DND-41 (cell line): ENCODE data around the gene PEAK1.

ENCODE experiments used
- CTCF ChIP-seq: IDR thresholded peaks from 2 replicates; pipeline ENCODE4 v1.5.1; 2012; ENCODE audit warnings: borderline replicate concordance, low read length, moderate library complexity, mild to moderate bottlenecking; ENCODE audit not compliant: poor library complexity, severe bottlenecking; ENCODE audit errors: extremely low read depth
- EZH2 ChIP-seq: IDR thresholded peaks from 3 replicates; pipeline ENCODE4 v1.6.1; 2012; ENCODE audit warnings: borderline replicate concordance, low read depth, mild to moderate bottlenecking, moderate library complexity, low read length, inconsistent platforms; ENCODE audit not compliant: severe bottlenecking

DNA sequence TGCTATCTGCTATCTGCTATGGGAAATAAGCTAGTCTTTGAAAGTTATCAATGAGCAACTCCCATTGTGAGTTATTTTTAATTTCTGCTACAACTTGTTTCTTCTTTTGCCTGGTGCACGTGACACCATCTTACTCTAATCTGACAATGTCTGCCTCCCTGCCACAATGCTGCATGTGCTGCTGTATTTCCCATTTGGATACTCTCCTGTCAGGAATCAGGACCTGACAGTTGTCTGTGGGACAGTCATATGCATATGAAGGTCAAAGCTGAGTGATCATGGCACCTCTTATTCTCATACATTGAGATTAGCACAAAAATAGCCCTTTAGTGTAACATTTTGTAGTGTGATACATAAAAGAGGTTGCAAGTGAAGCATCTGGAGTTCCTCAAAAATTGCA lies 46.6 kb upstream of the PEAK1 start:
- TF ChIP-seq CTCF, result no peak
- no peak for TF ChIP-seq EZH2
